C4-2B (cell line): ENCODE results near the gene GOLPH3L.
"Not testable (repeated sequence)": the region's sequence is repeated elsewhere in the genome, so short reads cannot be mapped to it uniquely, and the experiment has no call there.

Experiments used
- CTCF ChIP-seq: fragments of 450-650 bp; conservative IDR thresholded peaks from 2 replicates; pipeline ENCODE4 v1.5.1; 2017; ENCODE audit warnings: mild to moderate bottlenecking
- ZFX ChIP-seq: fragments of 450-650 bp; IDR thresholded peaks from 2 replicates; pipeline ENCODE4 v1.6.1; 2017

GRCh38 chr1:150657064-150657463 lies 39.9 kb downstream of the GOLPH3L start:
- TF ChIP-seq CTCF, ZFX: not testable (repeated sequence)
